HG03432 (cell line): ENCODE data around the gene TTLL11.

ENCODE experiments used
- ATAC-seq: cut with Tn5 transposase; IDR thresholded peaks from one replicate; pipeline ENCODE4 v1.9.1; 2021; ENCODE audit warnings: mild to moderate bottlenecking, moderate library complexity; ENCODE audit not compliant: unreplicated experiment

Gene TTLL11

DNA sequence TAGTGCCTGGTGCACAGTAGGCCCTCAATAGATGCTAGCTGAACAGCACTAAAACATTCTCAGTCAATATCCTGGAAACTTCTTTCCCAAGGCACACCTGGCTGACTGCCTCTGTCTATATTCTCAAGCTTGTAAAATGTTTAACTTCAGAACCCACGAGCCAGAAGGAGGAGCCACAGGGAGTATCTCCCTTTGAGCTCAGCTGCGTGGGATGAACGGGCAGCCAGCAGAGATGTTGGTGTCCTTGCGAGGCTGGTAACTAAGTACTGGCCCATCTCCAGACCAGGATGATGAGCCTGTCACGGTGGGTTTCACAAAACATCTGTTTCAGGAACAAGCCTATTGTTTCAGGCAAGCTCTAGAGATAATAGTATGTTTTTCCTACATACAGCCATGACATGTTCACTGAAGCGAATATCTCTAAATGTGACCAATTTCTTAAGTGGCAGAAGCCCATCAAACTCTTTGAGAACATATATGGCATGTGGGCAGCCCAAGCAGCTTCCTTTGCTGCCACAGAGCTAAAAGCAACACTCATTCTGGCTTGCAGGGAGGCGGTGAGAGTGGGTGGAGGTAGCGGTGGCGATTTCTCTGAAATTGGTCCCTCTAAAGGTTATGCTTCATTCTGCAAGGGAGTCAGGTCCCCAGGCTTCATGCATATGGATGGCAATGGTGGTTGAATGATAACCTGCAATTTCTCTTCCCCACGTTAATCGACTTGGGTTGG, 206.2 kb downstream of the TTLL11 start:
- no peak for ATAC-seq

DNA sequence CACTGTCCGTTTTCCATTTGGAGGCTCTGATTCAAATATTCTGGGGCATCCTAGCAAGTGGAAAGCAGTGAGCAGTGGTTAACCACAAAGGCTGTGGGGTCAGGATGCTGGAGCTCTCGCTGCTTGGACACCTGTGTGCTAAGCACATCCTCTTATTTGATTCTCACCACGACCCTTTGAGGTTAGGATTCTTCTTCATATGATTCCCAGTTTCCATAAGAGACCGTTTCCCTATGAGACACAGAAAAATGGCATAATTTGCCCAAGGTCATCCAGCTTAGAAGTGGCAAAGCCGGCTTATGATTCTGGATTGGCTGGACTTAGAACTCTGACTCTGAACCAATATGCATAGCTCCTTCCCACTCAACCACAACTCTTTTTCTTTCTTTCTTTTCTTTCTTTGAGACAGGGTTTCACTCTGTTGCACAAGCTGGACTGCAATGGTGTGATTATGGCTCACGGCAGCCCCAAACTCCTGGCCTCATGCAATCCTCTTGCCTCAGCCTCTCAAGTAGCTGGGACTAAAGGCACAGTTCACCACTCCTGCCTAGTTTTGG, 207.7 kb downstream of the TTLL11 start:
- ATAC-seq = no peak

DNA sequence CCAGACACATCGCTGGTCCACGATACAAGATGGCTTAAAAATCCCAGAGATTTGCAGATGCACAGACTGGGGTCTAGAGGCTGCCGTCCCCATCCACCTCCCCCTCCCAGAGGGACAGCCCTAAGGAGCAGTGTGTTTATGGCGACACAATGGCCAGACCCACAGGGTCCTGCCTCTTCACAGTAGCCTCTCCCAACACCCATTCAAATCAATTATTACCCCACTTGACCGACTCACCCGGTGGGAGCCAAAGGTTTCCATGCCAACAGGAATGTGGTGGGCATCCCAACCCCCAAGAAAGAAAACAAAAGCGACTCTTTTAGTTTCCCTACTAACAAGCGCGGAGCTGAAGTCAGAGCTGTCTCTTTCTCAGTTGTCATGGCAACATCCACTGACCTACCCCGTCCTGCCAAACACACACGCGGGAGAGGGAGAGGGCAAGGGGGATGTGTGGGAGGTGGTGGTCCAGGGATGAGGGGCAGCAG, 209.0 kb downstream of the TTLL11 start:
- no peak for ATAC-seq

DNA sequence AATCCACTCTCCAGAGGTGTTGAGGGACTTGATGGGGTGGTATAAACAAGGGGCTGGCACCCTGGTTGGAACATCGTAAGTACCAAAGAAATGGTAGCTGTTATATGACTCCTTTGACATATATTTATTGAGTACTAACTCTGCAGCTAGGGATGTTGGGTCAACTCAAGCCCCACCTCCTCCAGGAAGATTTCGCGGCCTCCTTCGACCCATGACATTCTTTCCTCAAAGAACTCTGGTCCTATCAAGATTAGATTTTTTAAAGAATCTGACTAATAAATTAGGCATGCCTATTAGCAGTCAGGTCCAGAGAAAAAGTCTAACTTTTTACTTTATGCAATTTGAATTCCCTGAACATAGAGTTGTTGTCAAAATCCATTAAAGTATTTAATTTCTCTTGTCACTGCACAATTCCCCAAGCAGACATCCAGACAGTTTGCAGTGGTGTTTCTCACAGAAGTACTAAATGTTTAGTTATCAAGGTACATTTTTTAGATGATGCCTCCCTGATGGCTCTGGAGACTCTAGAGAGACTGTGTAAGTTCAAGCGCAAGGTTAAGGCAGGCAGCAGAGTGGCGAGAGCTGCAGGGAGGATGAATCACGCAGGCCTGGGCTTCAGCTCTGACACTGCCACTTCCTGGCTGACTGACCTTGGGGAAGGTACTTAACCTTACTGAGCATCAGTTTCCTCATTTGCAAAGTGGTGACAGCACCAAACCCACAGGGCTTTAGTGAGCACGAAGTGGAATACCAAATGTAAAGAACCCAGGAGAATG, 209.6 kb downstream of the TTLL11 start:
- ATAC-seq = no peak

DNA sequence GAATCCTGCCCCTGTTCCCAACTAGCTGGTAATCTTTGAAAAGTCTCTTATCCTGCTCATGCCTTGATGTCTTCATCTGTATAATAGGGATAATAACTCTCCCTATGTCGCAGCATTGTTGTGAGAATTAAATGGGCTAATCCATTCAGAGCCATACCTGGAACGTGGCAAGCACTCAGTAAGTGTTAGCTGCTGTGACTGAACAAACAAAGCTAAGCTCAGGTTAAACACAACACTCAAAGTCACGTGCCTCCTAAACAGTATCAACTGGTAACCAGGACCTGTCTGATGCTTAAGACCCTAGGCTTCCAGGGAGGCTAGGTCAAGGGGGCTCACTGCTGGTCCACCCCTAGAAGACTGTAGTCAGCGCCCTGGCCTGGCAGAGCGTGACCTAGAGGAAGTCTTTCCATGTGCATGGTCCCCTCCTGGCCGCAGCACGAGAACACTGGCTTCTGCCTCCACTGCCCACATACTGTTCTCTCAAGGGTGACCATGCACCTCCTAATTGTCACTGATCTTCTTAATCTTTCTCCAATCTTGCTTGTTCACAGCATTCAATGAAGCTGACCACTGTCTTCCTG, 211.1 kb downstream of the TTLL11 start:
- no peak for ATAC-seq

DNA sequence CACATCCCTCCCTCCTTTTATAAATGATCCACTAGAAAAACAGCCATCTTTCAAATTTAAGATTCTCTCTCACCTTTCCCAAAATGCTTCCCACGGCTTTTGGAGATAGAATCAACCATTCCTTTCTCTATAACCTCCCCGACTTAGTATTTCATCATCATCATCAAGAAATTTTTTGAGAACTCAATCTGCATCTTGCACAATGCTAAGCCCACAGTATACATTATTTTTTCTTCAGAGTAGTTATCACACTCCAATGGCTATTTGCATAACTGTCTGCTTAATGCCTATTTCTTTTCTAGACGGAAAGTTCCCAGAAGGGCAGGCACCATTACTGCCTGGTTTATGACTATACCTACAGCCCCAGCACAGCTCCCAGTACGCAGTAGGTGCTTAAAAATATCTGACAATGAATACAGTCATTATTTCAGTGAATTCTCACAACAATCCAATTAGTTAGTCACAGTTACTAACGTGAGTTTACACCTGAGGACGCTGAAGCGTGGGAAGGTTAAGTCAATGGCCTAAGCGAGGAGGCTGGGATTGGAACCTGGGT, 212.7 kb downstream of the TTLL11 start:
- ATAC-seq = no peak

DNA sequence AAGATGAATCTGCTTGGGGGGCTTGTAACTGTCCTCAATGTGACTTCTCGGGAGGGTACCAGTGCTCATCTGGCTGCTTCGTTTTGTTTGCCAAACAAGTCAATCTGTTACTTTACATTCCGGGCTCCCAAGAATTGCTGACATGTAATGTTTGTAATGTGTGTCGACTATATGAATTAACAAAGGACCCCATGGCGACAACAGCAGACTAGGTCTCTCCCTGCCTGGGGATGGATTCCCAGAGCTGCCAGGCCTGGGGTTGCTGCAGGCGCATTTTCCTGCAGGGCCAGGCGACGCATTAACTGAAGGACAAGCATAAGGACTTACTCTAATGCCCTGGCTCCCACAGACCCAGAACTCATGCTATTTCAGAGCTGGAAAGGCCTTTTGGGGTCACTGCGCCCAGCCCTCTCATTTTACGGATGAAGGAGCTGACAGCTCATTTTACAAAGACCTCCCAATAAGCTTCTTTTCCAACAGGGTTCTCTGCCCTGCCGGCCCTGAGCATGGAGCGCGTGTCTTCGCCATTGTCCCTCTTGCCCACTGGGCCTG, 214.8 kb downstream of the TTLL11 start:
- ATAC-seq = no peak

DNA sequence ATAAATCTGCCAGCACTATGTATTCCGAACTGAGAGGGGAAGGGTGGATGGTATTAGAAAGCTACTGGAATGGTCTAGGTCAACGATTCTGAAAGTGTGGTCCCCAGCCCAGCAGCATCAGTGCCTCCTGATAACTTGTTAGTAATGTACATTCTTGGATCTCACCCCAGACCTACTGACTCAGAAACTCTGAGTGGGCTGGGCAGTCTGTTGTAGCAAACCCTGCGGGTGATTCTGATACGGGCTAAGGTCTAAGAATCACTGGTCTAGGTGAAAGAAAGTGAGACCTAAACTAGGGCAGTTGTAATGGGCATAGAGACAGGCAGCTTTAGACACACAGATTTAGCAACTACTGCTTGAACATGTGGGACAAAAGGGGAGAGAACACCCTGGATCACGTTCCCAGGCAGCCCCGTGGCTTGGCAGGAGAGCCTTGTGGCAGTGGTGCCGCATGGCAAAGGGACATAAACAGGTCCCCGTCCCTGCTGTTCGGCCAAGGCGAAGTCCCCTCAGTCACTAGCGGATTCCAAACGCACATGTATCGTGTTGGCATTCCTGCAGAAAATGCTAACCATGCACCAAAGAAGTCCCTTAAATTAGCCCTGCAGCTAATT, 216.3 kb downstream of the TTLL11 start:
- ATAC-seq = no peak

DNA sequence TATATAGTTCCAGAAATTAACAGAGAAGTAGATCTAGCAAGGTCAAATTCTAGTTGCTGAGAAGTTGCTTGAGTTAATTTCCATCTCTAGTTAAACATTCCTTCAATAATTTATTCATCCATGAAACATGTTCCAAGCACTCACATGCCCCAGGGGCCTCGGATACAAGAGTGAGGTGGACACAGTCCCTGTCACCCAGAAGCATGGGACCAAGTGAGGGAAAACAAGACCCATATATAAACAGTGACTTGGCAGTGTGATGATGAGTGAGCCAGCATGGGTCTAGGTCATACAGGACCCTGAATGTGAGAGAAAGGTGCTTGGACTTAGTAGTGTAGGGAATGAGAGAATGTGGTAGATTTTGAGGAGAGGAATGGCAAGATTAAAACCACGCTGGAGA, 216.9 kb downstream of the TTLL11 start:
- no peak for ATAC-seq

DNA sequence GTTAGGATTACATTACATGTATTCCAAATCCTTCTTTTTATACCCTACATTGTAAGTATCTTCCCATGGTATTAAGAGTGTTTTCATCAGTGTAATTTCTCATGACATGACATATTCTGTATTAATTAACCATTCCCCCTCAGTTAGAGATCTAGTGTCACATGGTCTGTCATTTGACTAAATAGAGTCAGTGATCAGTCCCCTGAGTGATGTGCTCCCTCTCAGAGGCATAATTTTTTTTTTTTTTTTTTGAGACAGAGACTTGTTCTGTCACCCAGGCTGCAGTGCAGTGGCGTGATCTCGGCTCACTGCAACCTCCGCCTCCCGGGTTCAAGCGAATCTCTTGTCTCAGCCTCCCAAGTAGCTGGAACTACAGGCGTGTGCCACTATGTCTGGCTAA, 218.6 kb downstream of the TTLL11 start:
- ATAC-seq = no peak

DNA sequence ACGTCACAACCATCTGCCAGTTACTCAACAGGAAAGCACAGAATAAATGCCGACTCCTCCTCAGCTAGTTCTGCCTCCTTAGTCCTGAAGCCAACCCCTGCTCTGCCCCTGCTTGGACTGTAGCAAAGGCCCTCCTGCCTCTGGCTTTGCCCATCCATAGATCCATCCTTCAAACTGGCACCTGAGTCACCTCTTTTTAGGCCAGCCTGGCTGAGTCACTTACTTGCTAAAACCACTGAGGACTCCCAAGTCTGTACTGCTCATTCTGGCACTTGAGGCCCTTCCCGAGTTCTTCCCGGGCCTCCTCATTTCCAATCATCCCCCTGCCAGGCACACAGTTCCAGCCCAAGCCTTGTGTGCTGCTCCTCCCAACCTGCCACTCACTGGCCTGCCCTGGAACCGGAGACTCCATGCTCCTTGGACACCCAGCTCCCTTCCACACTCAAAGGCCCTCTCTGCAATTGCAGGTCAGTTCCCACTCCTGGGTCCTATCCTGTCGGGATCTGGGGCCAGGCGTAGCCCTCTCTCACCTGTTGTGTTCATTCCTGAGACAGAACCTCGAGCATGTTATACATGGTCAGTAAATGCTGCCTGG, 221.6 kb downstream of the TTLL11 start:
- ATAC-seq = no peak

DNA sequence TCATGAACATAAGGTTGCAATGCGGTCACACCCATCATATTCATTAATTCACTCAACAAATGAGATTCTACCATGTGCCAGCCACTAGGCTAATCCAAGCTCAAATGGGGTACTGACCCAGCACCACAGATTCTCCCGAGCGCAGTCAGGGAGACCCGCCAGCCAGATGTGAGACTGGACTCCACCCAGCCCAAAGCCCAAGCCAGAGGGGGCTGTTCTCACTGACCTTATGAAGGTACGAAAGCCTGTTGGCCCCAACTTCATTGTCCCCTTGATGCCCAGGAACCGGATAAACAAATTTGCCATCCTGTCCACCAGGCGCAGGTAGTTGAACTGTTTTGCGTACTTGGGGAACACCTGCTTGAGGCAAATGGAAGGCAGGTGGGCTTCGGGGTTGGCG, 222.8 kb downstream of the TTLL11 start:
- no peak for ATAC-seq

DNA sequence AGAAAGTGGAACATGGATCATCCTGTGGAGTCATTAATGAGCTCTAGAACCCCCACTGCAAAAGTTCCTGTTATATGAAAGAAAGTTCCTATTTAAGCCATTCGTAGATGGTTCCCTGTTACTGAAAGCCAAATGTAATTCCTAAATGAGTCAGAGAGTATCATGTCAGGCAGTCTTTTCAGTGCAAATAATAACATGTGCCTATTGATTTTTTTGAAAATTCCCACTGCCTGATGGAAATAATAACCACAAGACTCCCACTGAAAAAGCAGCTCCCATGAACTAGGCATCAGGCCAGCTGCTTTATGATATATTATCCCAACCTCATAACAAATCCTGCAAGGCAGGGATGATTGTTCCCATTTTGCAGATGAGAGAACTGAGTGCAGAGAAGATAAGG, 224.5 kb downstream of the TTLL11 start:
- no peak for ATAC-seq

DNA sequence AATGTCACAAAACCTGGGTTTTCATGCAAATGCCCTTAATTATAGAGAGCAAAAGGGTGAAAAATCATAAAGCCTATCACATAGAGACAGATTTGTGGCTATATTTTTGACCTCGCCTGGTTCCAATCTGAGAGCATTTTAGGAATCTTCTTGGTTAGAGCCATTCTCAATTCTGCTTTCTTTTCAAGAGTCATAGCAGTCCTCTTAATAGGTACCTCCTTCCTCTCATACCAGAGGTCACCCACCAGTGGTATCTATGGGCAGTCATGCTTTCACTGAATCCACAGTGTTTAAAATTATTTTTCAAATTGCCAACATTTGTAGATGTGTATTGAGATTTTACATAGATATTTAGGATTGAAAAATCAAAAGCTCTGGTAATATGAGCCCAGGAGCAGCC, 226.2 kb downstream of the TTLL11 start:
- no peak for ATAC-seq

DNA sequence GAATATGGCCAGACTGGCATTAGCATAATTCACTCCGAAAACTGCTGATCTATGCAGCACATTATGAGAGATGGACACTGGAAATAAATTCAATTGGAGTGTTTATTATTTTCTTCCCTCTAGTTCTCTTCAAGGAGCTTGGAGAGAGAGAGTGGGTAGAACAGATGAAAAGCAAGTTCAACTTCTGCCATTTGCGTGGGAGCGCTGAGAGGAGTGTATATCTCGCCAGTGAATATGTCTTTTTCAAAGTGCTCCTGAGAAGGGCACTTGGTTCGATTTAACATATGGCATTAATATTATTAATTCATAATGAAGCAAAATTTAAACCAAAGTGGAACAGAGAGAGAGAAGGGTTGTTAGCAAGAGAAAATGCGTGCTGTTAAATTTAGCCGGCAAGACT, 227.2 kb downstream of the TTLL11 start:
- no peak for ATAC-seq

DNA sequence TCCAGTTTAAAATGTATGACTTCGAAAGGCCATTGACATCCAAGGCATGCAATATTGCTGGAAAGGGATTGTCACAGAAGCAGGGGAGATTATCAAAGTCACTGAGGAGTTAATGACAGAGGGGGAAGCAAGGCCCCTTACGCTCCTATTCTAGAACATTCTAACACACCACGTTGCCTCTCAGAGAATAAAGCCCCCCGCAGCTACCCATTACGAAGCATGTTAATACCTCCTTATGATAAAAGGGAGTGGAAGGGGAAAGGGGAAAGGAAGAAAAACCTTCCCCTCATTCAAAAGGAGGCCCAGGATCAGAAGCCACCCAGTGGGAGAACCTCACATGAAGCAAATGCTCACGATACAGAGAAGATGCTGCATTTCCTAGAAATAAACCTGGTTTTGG, 228.0 kb downstream of the TTLL11 start:
- ATAC-seq = no peak

DNA sequence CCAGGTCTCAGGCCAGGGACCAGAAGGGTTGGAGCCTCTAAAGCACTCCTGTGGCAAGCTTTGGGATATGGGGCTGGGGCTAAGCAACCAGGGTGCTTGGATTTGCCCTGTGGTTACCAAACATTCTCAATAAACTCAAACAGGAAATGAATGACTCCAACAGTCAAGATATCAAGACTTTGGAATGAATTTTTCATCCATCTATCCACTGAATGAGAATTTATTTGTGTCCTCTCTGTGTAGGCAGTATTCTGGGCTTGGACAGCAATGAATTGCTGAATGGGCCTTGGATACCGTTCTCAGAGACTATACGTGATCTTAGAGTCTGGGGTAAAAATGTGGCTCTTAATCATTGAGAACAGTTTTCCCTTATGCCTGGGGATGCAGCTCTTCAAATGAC, 229.2 kb downstream of the TTLL11 start:
- no peak for ATAC-seq

DNA sequence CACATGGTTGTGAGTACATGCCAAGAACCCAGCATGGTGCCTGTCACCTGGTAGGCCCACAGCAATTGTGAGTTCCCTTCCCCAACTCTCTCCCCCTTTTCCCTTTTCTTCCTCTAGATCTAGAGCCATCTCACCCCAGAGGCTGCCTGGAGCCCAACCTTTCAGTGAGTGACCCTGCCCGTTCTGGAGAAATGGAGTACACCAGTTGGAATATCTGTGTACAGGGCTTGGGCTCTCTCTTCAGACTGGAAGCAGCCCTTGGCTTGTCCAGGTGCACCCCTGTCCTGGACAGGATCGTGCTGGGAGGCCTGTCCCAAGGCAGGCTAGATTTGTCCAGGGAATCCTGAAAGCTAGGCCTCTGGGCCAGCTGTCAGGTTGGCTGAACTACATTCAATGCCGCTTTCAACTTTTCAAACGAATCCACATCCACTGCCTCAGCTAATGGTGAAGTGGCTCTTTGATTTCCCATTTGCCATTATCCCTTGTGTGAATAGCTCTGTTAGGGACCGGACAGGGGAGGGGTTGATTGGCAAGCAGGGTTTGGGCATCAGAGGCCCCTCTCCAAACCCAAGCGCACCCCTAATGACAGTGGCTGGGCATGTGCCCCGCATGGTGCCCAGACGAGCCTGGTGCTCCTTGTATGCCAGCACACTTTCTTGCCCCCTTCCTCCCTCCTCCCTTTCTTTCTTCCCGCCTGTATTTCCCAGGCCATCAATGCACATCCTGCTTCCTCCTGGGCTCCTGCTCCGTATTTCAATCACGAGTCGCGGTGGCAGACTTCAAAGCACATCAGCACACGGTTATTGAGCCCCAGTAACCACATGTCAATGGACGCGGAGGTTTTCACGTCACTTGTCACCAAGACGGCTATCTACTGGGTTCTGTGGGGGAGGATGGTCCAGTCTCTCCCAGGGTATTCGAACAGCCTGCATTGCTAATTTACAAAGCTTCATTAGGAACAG, 230.5 kb downstream of the TTLL11 start:
- no peak for ATAC-seq

DNA sequence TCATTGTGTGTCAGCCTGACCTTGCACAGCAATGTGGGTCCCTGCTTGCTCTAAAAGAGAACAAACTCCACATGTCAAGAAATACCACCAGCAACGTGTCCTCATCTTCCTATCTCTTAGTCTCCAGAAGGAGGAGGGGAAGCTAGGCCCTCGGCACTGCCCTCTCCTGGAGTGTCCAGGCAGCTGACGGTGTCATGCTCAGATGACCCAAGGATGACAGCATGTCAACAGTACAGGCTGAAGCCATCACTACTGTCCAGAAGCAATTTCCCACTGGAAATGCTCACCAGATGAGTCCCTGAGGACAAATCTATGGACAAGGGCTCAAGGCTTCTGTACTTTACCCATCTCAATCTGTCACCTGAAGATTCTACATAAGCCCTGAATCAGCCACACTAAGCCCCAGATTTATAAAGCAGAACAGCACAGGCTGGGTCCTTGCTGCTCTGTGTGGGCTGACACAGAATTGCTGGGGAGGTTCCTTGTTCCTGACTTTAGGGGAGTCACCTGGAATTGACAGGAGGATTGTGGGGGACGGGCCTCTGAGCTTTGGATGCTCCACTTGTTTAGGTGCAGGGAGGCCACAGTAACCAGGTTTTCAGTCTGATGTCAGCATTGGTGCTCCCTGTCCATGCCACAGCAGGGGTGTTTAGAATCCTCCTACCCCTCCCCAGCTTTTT, 231.5 kb downstream of the TTLL11 start:
- ATAC-seq = no peak
